ENCODE data around the gene ARF1.

DNA sequence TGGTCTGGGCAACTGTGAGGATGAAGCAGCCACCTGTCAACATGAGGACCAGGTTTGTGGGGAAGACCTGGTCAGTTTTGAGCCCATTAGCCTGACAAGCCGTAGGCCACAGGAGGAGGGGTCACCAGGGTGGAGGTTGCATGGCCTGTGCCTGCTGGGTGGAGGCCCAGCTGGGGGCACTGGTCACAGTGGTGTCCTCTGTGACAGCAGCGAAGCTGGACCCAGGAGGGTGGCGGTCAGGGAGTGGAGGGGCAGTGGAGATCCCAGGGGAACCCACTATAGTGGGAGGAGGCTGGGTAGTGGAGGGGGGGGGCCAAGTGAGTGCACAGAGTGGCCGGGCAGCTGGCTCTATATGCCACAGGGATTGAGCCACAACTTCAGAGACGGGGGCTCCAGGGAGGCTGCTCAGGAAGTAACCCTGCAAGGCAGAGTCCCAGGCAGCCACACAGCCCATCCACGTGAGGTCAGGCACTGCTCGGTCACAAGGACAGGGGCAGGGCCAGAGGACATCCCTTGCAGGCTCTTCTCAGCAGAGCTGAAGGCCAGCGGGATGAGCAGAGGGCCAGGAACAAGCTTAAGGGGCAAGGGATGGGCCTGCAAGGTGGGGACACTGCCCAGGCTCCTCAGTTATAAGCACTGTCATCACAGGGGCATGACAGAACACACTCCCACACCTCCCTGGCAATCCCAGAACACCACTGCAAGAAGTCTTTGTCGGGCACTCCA lies 22.9 kb downstream of the ARF1 start:
- no peak for TF ChIP-seq PHF21A (CRISPR knock-in tag; IDR thresholded peaks at IDR 0.05)
- TF ChIP-seq, protein P1, sequence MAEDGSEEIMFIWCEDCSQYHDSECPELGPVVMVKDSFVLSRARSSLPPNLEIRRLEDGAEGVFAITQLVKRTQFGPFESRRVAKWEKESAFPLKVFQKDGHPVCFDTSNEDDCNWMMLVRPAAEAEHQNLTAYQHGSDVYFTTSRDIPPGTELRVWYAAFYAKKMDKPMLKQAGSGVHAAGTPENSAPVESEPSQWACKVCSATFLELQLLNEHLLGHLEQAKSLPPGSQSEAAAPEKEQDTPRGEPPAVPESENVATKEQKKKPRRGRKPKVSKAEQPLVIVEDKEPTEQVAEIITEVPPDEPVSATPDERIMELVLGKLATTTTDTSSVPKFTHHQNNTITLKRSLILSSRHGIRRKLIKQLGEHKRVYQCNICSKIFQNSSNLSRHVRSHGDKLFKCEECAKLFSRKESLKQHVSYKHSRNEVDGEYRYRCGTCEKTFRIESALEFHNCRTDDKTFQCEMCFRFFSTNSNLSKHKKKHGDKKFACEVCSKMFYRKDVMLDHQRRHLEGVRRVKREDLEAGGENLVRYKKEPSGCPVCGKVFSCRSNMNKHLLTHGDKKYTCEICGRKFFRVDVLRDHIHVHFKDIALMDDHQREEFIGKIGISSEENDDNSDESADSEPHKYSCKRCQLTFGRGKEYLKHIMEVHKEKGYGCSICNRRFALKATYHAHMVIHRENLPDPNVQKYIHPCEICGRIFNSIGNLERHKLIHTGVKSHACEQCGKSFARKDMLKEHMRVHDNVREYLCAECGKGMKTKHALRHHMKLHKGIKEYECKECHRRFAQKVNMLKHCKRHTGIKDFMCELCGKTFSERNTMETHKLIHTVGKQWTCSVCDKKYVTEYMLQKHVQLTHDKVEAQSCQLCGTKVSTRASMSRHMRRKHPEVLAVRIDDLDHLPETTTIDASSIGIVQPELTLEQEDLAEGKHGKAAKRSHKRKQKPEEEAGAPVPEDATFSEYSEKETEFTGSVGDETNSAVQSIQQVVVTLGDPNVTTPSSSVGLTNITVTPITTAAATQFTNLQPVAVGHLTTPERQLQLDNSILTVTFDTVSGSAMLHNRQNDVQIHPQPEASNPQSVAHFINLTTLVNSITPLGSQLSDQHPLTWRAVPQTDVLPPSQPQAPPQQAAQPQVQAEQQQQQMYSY (CRISPR knock-in tag; IDR thresholded peaks at IDR 0.05) = no peak
- TF ChIP-seq POLR2A (IDR thresholded peaks at IDR 0.05; ENCODE audit: insufficient read depth in 1 of 2, low read depth in 2 of 2, low read length in 2 of 2) = no peak
- TF ChIP-seq CTCF (CRISPR knock-in tag; IDR thresholded peaks at IDR 0.05) = no peak
- TF ChIP-seq, protein P2, sequence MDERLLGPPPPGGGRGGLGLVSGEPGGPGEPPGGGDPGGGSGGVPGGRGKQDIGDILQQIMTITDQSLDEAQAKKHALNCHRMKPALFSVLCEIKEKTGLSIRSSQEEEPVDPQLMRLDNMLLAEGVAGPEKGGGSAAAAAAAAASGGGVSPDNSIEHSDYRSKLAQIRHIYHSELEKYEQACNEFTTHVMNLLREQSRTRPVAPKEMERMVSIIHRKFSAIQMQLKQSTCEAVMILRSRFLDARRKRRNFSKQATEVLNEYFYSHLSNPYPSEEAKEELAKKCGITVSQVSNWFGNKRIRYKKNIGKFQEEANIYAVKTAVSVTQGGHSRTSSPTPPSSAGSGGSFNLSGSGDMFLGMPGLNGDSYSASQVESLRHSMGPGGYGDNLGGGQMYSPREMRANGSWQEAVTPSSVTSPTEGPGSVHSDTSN (CRISPR knock-in tag; IDR thresholded peaks at IDR 0.05) = no peak
- no peak for TF ChIP-seq POLR2AphosphoS5 (IDR thresholded peaks at IDR 0.05; ENCODE audit: low read depth, low read length)
- TF ChIP-seq ATF7 (IDR thresholded peaks at IDR 0.05) = no peak
- no peak for TF ChIP-seq ATF7 (CRISPR knock-in tag; IDR thresholded peaks at IDR 0.05)
- TF ChIP-seq ZNF121 (CRISPR knock-in tag; IDR thresholded peaks at IDR 0.05) = no peak
- no peak for TF ChIP-seq EEA1 (CRISPR knock-in tag; IDR thresholded peaks at IDR 0.05; ENCODE audit: borderline replicate concordance)
- TF ChIP-seq, protein P3, sequence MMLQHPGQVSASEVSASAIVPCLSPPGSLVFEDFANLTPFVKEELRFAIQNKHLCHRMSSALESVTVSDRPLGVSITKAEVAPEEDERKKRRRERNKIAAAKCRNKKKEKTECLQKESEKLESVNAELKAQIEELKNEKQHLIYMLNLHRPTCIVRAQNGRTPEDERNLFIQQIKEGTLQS (CRISPR knock-in tag; IDR thresholded peaks at IDR 0.05) = no peak
